ENCODE results near the gene XDH. TPM values are rescaled to one million over a fixed set of nuclear protein-coding genes. Genes with fewer than 3 reads are reported as not detected.

XDH gene
- total RNA-seq, 2 donors from 2014 or later, result not detected

DNA sequence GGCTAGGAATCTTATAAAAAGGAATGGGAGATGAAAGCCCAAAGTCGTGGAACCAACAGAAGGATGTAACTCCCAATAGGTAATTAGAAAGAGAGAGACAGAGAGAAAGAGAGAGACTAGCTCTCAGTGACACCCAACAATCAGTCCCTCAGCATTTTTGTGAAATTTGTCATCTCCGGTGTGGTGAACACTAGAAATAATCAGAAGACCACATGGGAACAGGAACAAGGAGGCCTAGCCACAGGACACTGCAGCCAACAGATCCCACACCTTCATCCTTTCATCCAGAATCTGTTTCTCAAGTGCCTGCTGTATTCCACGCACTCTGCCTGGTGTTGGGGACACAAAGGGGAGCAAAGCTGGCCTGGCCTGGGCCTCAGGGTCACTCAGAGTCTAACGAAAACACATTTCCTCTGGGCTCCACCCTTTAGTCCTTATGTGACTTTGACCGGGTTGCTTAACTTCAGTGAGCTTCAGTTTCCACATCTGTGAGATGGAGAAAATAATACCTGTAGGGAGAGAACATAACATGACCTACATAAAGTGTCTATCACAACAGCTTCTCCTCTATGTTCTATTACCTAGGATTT is 127.5 kb downstream of the XDH start:
- DNase-seq (ENCODE audit: low spot score in 2 of 2) (no peak), ATAC-seq (no peak)
- no peak overlapping the region for H3K27ac Mint-ChIP-seq
- H3K9me3 Mint-ChIP-seq, result no peaks in the 10 kb centered on the region
- no peaks in the 10 kb centered on the region for H3K36me3 Mint-ChIP-seq

DNA sequence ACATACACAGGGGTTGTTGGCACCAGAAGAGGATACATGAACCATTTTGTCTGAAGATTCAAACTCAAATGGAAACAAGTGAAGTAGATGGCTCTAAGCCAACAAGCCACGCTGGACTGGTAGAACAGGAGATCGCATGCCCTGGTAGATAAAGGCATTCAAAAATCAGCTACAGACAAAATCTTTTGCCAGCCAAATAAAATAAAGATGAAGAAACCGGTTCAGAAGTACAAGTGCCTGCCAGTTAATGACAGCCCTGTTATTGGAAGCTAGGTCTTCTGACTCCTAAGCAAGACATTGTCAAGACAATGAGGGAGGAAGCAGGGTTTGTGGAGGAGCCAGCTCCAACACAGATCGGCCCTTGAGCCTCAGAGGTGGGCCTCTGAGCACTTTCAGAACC is 128.3 kb downstream of the XDH start:
- Mint-ChIP-seq H3K9me3 (peaks cover 0 to 4% of the 10 kb centered on the region in 2 donors), H3K27ac (no peak overlapping the region), H3K36me3 (no peaks in the 10 kb centered on the region)
- no peak for DNase-seq (ENCODE audit: low spot score in 2 of 2)
- no peak for ATAC-seq

Other genes starting within 250 kb of the XDH start
- gene CAPN14, start 197.2 kb downstream of the XDH start, total RNA-seq, result 1 to 10 TPM; 1.0 to 1.2 TPM
- gene EHD3, start 180.6 kb downstream of the XDH start, total RNA-seq, result 1 to 10 TPM in 1 of 2 donors, under 1 TPM in 1; 0.48 to 1.9 TPM
- gene SRD5A2, start 166.2 kb upstream of the XDH start, total RNA-seq, result not detected

Measured in activated naive CD4-positive, alpha-beta T cell treated with anti-CD3 and anti-CD28 coated beads, Interleukin-2, amount 50 U/mL, for 72 hours (primary cell).